Erythroblast (primary cell): ENCODE data around the gene ANKMY2.

Experiments
- GATA1 ChIP-seq: IDR thresholded peaks from 2 replicates; pipeline ENCODE4 v1.6.1; 2011; ENCODE audit warnings: low read depth, mild to moderate bottlenecking, control low read depth, low read length, moderate library complexity
- POLR2A ChIP-seq: IDR thresholded peaks from 2 replicates; pipeline ENCODE4 v1.6.1; 2011; ENCODE audit warnings: mild to moderate bottlenecking, low read length

DNA sequence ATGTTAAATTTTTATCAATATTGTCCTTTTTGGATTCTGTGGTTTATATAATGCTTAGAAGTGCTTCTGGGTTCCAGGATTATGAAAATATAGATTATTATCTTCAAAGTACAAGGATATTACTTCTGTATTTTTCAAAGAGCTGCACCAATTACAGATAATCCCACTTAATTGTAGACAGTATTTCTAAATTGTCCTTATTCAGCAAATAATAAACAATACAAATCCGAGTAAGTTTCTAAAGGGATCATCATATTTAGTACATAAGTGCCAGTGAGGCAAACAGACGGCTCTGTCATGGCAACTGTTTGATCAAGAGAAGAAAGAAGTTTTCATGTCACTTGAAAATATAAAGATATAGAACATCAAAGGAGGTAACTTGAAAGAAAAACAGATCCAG lies 19.2 kb downstream of the ANKMY2 start:
- TF ChIP-seq POLR2A, result no peak
- TF ChIP-seq GATA1, result no peak
